Iris pigment epithelial cell (primary cell): ENCODE data around the gene TAF11L6.
"Not testable (repeated sequence)": the region's sequence is repeated elsewhere in the genome, so short reads cannot be mapped to it uniquely, and the experiment has no call there.

ENCODE experiments used
- DNase-seq: peaks from one replicate; pipeline ENCODE4 v3.0.0-alpha.2; 2011; ENCODE audit warnings: low read depth

Gene TAF11L6

DNA sequence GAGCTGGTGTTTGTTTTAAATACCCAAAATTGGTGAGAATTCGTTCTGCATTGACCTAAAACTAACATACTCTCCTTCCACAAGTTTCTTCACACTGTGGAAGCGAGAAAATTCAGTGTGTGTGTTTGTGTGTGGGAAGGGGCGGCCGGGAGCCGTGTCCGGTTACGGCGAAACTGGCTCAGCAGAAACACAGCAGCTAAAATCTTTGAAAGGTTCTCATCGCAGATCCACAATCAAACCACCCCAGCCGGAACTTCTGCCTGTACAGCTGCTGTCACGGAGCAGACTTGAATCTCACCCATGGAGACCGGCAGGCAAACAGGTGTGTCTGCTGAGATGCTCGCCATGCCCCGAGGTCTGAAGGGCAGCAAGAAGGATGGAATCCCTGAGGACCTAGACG, at the start of gene TAF11L6:
TSS of gene TAF11L6 (plus strand) at position 301 of the 400 bp plus-strand sequence.
- DNase-seq = not testable (repeated sequence)

DNA sequence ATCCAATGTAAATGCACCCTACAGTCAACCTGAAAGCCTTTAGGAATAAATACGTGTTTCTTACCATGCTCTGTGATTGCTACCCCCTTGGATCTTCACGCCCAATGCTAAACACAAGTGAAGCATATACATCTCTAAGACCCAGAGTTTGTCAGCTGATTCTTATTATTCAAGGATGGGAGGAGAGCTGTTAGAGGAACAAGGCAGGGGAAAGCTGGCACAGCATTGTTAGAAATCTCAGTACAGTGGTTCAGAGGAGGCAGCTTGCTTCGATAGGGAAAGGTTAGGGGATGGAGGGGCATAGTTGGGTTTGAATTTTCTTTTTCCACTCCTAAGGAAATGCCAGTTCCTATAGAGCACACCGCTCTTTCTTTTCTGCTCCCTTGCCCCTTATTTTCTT, 47.1 kb upstream of the TAF11L6 start:
- DNase-seq = no peak

DNA sequence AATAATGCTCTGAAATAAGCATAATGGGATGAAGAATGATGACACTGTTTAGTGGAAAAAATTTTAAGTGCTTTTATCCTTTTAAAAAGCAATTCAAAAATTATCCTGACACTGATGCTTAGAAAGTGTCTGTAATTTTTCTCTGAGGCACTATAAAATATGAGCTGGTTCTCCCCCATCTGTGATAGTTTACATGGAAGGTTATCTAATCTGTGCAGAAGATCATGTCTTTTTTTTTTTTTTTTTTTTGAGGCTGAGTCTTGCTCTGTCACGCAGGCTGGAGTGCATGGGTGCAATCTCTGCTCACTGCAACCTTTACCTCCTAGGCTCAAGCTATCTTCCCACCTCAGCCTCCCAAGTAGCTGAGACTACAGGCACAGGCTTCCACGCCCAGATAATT, 45.7 kb upstream of the TAF11L6 start:
- no peak for DNase-seq

DNA sequence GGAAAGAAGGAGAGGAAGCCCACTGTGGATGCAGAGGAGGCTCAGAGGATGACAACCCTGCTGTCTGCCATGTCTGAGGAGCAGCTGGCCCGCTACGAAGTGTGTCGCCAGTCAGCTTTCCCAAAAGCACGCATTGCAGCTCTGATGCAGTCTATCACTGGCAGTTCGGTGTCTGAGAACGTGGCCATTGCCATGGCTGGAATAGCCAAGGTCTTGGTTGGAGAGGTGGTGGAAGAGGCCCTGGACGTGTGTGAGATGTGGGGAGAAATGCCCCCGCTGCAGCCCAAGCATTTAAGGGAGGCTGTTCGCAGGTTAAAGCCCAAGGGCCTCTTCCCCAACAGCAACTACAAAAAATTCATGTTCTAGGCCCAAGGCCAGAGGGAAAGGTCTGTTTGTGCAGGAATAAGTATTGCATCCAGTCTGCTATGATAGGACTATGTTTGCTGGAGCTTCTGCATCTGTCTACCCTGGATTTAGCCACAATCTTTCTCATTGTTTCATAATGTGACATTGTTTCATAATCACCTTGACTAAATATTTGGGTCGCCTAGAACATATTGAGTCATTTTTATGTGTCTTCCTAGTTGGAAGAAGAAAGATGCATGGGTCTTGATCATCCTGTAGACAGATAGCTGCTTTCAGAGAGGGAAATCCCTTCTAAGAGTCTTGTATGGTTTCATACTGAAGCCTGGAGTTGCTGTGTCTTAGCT, 41.9 kb upstream of the TAF11L6 start:
- not testable (repeated sequence) for DNase-seq

DNA sequence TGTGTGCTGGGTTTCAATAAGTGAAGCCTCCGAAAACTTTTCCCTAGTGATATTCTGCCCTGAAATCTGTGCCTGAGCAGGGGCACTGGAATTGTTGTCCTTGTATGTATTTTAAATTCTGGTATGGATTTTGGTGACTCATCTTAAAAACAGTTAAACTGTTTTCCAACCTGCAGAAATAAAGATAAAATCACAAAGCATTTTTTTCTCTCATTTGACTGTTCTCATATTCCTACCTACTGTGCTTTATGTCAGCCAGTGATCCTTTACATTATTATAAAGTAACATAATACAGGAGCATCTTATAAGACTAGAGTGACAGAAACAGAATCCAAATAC, 41.3 kb upstream of the TAF11L6 start:
- no peak for DNase-seq

DNA sequence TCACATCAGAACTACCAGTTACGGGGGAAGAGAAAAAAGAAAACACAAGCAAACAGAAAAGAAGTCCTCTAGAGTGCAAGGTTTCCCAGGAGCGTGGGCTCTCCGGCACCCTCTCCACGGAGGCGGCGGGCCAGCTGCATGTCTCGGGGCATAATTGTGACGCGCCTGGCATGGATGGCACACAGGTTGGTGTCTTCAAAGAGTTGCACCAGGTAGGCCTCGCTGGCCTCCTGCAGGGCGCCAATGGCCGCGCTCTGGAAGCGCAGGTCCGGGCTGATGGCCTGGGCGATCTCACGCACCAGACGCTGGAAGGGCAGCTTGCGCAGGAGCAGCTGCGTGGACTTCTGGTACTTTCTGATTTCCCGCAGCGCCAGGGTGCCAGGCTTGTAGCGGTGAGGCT, 37.2 kb upstream of the TAF11L6 start:
- not testable (repeated sequence) for DNase-seq

DNA sequence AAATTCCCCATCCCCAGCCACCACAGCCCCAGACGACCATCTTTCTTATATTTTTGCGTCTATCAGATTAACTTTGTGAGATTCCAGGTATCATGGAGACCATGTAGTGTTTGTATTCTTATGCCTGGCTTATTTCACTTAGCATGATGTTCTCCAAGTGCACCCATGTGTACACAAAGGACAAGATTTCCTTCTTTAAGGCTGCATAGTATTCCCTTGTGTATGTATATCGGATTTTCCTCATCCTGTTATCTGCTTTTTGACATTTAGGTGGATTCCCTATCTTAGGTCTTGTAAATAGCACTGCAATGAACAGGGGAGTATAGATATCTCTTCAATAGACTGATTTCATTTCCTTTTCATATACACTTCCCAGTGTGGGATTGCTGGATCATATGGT, 35.7 kb upstream of the TAF11L6 start:
- no peak for DNase-seq

DNA sequence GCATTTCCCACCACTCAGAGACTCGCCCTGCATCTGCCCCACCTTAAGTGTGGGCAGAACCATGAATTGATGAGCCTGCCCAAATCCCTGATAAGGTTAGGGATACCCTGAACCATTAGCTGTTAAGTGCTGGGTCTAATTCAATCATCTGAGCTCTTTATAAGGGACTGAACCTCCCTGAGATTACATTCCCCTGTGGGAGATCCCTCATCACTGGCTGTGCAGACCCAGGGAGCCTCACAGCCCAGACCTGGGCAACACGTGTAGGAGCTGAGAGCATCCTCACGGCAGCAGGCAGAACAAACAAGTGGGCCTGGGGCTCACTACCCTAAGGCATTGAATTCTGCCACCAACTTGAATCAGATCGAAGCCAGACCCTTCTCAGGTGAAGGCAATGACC, 31.0 kb upstream of the TAF11L6 start:
- no peak for DNase-seq

DNA sequence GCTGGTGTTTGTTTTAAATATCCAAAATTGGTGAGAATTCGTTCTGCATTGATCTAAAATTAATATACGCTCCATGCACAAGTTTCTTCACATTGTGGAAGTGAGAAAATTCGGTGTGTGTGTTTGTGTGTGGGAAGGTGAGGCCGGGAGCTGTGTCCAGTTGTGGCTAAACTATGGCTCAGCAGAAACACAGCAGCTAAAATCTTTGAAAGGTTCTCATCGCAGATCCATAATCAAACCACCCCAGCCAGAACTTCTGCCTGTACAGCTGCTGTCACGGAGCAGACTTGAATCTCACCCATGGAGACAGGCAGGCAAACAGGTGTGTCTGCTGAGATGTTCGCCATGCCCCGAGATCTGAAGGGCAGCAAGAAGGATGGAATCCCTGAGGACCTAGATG, 30.5 kb upstream of the TAF11L6 start, which contains the start of gene TAF11L2:
TSS of gene TAF11L2 (plus strand) at position 301 of the 400 bp plus-strand sequence.
- DNase-seq = not testable (repeated sequence)

DNA sequence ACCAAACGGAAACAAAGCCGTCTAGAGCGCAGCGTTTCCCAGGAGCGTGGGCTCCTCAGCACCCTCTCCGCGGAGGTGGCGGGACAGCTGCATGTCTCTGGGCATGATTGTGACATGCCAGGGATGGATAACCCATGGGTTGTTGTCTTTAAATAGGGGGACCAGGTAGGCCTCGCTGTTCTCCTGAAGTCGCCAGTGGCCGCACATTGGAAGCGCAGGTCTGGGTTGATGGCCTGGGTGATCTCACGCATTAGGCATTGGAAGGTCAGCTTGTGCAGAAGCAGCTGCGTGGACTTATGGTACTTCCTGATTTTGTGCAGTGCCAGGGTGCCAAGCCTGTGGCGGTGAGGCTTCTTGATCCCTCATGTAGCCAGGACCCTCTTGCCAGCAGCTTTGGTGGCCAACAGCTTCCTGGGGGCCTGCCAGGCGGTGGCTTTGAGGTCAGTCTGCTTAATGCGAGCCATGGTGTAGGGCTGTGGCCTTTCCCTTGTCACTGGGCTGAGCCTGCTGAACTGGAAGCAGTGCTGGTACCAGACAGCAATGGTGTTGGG, 16.6 kb upstream of the TAF11L6 start:
- DNase-seq = no peak

DNA sequence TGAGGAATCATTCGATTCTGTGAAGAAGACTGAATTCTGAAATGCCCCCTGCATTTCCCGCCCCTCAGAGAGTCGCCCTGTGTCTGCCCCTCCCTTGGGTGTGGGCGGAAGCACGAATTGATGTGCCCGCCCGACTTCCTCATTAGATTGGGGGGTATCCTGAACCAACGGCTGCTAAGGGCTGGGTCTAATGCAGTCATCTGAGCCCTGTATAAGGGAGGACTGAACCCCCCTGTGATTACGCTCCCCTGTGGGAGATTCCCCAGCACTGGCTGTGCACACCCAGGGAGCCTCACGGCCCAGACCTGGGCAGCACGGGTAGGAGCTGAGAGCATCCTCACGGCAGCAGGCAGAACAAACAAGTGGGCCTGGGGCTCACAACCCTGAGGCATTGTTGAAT, 10.9 kb upstream of the TAF11L6 start:
- DNase-seq = not testable (repeated sequence)

DNA sequence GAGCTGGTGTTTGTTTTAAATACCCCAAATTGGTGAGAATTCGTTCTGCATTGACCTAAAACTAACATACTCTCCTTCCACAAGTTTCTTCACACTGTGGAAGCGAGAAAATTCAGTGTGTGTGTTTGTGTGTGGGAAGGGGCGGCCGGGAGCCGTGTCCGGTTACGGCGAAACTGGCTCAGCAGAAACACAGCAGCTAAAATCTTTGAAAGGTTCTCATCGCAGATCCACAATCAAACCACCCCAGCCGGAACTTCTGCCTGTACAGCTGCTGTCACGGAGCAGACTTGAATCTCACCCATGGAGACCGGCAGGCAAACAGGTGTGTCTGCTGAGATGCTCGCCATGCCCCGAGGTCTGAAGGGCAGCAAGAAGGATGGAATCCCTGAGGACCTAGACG, 10.4 kb upstream of the TAF11L6 start, which contains the start of gene TAF11L3:
TSS of gene TAF11L3 (plus strand) at position 301 of the 400 bp plus-strand sequence.
- DNase-seq = not testable (repeated sequence)

DNA sequence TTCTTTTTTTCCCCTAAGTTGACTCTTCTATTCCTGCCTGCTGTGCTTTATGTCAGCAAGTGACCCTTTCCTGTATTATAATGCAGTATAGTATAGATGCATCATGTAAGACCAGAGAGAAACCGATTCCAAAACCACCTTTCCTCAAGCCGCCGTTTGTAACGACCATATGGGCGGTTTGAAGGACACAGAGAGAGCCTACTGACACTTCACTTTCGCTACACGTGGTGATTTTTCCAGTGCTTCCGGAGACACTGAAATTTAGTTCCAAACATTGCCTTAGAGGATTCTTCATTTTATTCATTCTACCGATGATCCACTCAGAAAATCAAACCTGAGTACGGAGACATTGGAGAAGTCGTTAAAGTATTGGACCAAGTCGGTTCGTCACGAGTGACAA, 9.0 kb upstream of the TAF11L6 start:
- not testable (repeated sequence) for DNase-seq

DNA sequence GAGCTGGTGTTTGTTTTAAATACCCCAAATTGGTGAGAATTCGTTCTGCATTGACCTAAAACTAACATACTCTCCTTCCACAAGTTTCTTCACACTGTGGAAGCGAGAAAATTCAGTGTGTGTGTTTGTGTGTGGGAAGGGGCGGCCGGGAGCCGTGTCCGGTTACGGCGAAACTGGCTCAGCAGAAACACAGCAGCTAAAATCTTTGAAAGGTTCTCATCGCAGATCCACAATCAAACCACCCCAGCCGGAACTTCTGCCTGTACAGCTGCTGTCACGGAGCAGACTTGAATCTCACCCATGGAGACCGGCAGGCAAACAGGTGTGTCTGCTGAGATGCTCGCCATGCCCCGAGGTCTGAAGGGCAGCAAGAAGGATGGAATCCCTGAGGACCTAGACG, 7.0 kb upstream of the TAF11L6 start, which contains the start of gene TAF11L4:
TSS of gene TAF11L4 (plus strand) at position 301 of the 400 bp plus-strand sequence.
- DNase-seq = not testable (repeated sequence)

DNA sequence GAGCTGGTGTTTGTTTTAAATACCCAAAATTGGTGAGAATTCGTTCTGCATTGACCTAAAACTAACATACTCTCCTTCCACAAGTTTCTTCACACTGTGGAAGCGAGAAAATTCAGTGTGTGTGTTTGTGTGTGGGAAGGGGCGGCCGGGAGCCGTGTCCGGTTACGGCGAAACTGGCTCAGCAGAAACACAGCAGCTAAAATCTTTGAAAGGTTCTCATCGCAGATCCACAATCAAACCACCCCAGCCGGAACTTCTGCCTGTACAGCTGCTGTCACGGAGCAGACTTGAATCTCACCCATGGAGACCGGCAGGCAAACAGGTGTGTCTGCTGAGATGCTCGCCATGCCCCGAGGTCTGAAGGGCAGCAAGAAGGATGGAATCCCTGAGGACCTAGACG, 3.5 kb upstream of the TAF11L6 start, which contains the start of gene TAF11L5:
TSS of gene TAF11L5 (plus strand) at position 301 of the 400 bp plus-strand sequence.
- DNase-seq = not testable (repeated sequence)

DNA sequence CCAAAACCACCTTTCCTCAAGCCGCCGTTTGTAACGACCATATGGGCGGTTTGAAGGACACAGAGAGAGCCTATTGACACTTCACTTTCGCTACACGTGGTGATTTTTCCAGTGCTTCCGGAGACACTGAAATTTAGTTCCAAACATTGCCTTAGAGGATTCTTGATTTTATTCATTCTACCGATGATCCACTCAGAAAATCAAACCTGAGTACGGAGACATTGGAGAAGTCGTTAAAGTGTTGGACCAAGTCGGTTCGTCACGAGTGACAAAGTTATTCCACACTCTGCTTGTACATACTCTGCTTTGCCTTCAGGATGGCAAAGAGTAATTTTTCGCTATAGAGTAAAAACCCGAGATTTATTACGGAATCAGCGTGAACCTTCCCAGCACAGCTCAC, 2.0 kb upstream of the TAF11L6 start:
- DNase-seq = peak; percentile 7
